ENCODE results near the gene ARMC2.
"Not testable (repeated sequence)": the region's sequence is repeated elsewhere in the genome, so short reads cannot be mapped to it uniquely, and the experiment has no call there.

Gene ARMC2

GRCh38 chr6:108888745-108889144 lies 40.5 kb downstream of the ARMC2 start:
- H3K4me3 ChIP-seq (ENCODE audit: low read depth, low read length), result no peak overlapping the region
- TF ChIP-seq CTCF (conservative IDR thresholded peaks at IDR 0.05; ENCODE audit: low read depth, low read length), result no peak
- no peak for DNase-seq (ENCODE audit: low read depth)

- not testable (repeated sequence) for DNase-seq (ENCODE audit: low read depth); H3K4me3 ChIP-seq (ENCODE audit: low read depth, low read length)
These were observed 42.7 kb downstream of the ARMC2 start for GRCh38 chr6:108890898-108891297.

GRCh38 chr6:108895571-108895970 lies 47.3 kb downstream of the ARMC2 start:
- TF ChIP-seq CTCF (conservative IDR thresholded peaks at IDR 0.05; ENCODE audit: low read depth, low read length), result no peak
- H3K4me3 ChIP-seq (ENCODE audit: low read depth, low read length), result no peak overlapping the region
- peak; percentile 61 for DNase-seq (ENCODE audit: low read depth)

GRCh38 chr6:108896111-108896661 lies 48.0 kb downstream of the ARMC2 start:
- H3K4me3 ChIP-seq (ENCODE audit: low read depth, low read length), result peak overlapping the region; percentile 12
- peak; percentile 97 for DNase-seq (ENCODE audit: low read depth)
- TF ChIP-seq CTCF (conservative IDR thresholded peaks at IDR 0.05; ENCODE audit: low read depth, low read length), result no peak

GRCh38 chr6:108897371-108897770 lies 49.1 kb downstream of the ARMC2 start:
- peak; percentile 63 for DNase-seq (ENCODE audit: low read depth)
- H3K4me3 ChIP-seq (ENCODE audit: low read depth, low read length), result no peak overlapping the region
- no peak for TF ChIP-seq CTCF (conservative IDR thresholded peaks at IDR 0.05; ENCODE audit: low read depth, low read length)

- TF ChIP-seq CTCF (conservative IDR thresholded peaks at IDR 0.05; ENCODE audit: low read depth, low read length), result no peak
- H3K4me3 ChIP-seq (ENCODE audit: low read depth, low read length), result no peak overlapping the region
- DNase-seq (ENCODE audit: low read depth), result peak; percentile 33
These were observed 54.2 kb downstream of the ARMC2 start for GRCh38 chr6:108902382-108902792.

- no peak for TF ChIP-seq CTCF (conservative IDR thresholded peaks at IDR 0.05; ENCODE audit: low read depth, low read length)
- no peak for DNase-seq (ENCODE audit: low read depth)
- H3K4me3 ChIP-seq (ENCODE audit: low read depth, low read length), result no peak overlapping the region
These were observed 55.6 kb downstream of the ARMC2 start for GRCh38 chr6:108903796-108904195.
